ENCODE data around the gene CHM.

CHM gene

DNA sequence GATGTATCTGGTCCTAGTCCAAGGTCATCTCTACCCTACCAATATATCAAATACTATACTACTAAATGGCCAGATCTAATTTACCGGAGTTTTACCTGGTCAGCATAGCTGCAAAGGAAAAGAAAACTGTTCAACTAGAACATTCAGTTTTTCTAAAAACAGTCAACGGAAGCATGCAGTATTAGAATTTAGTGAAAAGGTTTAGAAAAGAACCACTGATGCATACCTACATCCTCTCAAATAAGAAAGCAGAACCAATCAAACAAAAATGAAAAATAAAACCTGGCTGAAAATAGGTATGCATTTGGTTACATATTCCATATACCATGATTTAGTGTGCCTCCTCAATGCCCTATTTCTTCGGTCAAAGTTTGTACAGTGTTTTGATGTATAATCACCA lies 140.0 kb downstream of the CHM start:
- DNase-seq (ENCODE audit: low read depth in 2 of 2, low spot score in 1 of 2): no peak

DNA sequence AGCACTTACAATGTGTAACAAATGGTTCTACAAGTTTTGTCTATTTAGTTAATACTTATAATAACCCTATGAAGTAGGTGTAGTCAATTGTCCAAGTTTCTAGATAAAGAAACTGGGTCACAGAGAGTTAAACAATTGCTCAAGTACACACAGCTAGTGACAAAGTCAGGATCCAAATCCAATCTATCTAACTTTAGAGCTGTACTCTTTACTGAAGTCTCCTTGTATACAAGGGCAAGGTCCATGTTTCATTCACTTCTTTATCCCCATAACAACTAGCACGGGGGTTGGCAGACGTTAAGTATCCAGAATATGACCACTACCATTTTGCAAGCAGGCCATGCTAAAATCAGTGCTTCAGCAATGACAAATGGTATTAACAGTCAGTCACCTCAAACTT lies 141.0 kb downstream of the CHM start:
- no peak for DNase-seq (ENCODE audit: low read depth in 2 of 2, low spot score in 1 of 2)

DNA sequence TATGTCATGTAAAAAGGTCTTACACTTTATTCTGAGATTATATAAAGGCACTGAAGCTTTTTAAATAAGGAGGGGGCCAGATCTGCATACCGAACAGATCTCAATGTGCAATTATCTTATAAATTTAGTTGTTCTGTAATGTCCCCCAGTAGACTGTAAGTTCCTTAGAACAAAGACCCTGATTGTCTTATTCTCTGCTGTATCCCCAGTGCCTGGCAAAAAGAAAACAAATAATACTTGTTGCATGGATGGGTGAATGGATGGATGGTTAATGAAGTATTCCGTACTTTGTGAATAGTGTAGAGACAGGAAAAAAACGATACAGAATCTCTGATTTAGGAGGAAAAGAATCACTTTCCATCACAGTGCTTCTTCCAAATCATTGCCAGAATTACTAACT lies 141.5 kb downstream of the CHM start:
- no peak for DNase-seq (ENCODE audit: low read depth in 2 of 2, low spot score in 1 of 2)

DNA sequence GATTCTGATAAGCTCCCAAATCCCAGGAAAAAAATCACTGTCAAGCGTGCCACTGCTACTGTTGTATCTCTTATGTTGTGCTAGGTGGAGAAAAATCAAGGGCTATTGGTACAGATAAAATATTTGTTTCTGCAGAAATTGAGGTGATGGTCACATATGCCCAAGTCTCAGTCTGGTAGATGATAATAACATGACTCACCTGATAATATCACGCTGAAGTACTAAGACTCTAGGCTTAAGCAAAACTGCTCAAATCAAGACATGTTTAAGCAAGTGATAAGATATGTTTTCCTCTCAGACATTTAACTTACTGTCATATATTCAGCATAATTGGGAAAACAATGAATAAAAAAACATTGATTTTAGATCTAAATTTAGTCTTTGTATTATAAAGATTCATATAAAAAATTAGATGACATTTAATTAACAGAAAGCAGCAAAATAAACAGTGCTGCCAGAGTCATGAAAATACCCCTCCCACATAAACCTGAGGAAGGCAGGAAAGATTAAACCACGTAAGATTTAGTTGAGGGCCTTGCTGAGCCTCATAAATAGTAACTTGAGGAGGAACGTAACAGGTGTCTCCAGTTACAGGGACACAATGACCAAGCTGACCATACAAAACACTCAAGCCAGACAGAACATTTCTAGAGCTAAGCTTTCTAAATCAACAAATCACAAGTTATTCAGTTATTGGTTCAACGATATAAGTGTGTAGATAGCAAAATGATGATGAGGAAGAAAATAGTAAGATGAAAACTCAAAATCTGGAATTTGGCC lies 143.5 kb downstream of the CHM start:
- no peak for DNase-seq (ENCODE audit: low read depth in 2 of 2, low spot score in 1 of 2)

DNA sequence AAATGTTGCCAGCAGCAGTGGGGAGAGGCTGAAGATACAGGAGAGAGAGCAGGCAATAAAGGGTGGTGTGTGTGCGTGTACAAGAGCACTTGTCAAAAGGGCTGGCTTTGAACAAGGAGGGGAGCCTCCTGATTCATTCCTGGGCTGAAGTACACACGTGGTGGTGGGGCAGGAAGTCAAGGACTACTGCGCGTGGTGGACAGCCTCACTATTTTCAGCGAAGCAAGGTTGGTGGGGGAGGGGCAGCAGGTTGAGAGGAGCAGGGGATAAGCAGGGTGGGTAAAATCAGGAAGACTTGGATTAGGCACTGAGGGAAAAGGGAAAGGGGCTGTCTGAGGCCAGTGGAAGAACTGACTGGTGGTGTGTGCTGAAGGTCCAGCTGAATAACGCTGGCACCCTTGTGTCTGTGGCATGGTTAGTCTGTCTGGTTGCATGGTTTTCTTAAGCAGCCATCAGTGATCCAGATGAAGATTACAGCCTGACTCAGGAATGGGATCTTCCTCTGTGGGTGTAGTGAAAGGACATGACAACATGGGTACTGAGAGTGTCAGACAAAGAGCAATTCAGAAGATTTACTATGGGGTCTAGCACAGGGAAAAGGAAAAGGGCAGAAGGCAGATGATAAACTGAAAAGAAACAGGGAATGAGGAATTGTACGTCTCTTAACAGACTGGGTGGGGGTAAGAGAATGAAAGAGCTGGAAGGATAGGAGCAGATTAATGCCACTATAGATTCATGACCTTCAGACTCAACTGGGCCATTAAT lies 149.8 kb downstream of the CHM start:
- DNase-seq (ENCODE audit: low read depth in 2 of 2, low spot score in 1 of 2): no peak

DNA sequence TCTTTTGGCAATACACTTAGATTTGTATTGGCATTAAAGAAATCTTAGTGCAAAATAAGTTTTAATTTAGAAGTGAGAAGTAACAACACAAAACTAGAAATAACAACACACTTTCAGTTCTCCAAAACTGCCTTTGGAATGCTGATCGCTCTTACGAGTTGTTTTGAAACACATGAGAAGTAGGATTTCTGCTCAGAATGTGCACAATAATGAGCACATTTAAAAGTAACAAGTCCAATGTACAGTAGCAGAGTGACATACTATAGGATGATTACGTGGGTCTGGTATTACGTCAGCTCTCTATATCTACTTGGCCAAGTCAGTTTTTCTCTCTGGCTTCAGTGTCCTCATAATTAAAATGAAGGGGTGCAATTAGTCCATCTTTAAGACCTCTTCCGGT lies 164.8 kb downstream of the CHM start:
- DNase-seq (ENCODE audit: low read depth in 2 of 2, low spot score in 1 of 2): no peak

DNA sequence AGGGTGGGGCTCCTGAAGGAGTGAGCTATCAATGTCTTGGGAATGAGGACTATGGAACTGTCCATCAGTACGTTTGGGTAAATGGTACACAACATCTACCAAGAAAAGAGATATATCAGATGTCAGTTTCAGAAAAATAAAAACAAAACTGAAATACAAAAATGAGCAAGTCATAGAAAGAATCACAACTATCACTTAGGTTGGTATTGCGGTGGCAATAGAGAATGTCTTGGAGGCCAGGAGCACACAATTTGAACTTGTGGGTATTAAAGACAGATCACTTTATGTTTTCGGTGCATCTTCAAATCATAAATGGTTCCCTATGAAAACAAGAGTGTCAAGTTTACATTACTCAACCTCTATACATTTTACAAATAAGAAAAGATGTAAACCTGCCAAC lies 176.8 kb downstream of the CHM start:
- no peak for DNase-seq (ENCODE audit: low read depth in 2 of 2, low spot score in 1 of 2)

DNA sequence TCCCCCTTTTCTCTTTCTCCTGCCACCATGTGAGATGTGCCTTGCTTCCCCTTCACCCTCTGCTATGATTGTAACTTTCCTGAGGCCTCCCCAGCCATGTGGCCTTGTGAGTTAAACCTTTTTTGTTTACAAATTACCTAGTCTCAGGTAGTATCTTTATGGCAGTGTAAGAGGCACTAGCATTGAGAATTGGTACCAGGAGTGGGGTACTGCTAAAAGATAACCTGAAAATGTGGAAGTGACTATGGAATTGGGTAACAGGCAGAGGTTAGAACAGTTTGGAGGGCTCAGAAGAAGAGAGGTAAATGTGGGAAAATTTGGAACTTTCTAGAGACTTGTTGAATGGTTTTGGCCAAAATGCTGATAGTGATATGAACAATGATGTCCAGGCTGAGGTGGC lies 182.0 kb downstream of the CHM start:
- DNase-seq (ENCODE audit: low read depth in 2 of 2, low spot score in 1 of 2): no peak

DNA sequence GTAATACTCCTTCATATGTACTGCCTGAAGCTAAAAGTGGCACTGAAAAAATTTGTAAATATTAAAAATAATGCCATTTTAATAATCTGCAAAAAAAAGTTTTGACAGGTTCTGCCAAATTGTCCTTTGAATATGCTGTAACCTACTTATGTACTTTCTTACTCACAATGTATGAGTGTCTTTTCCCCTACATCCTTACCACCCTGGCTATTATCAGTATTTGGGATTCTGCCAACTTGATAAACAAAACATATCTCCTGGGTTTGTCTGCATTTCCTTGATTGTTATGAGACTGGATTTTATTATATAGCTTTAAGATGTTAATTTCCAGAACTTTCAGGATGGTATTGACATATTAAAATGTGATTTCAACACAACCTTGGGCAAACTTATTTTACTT lies 187.9 kb downstream of the CHM start:
- no peak for DNase-seq (ENCODE audit: low read depth in 2 of 2, low spot score in 1 of 2)

DNA sequence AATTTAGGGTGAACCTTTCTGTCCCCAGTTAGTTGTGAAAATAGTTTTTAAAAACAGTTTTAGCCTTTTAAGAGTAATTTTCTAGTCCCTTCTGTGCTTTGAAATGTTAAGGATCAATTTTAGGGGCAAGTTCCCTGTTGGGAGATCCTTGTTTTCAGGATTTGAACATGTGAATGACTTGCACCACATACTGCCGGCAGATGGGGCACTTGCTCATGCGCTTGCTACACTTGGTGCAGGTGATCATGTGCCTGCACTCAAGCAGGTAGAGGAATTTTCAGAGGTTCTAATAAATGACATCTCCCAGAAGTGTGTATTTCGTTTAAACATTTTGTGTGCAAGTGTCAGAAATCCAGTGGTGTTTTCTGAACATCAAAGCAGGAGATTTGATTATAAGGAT lies 195.9 kb downstream of the CHM start:
- no peak for DNase-seq (ENCODE audit: low read depth in 2 of 2, low spot score in 1 of 2)

DNA sequence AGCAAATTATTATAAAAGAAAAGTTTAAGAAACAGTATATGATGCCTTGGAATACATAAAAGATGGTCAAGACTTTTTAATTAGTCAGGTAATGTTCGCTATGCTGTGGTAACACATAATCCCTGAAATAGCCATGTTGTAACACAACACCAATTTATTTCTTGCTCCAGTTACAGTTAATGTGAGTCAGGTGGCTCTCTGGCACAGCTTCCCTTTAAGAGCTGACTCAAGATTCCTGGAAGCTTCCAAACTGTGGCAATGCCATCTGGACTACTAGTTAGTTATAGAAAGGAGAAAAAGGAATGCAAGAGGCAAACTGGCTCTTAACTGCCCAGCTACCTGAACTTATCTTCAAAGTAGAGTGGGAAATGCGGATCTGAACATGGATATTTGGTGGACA lies 210.5 kb downstream of the CHM start:
- DNase-seq (ENCODE audit: low read depth in 2 of 2, low spot score in 1 of 2): no peak

DNA sequence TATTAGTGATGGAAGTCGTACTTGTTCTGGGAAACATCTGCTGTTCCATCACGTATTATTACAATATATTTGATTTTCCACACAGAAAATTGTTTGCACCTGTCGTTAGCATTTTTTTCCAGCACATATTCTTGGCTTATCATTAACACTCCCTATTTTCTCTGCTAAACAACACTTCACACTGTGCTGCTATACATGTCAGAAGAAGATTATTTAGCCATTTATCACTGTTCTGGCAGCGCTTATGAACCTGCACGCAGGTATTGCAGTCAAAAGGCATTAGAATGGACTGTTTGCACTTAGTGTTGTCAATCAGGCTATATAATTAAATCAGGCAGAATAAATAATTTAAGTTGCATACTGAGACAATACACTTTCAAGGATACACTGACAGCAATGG lies 218.6 kb downstream of the CHM start:
- no peak for DNase-seq (ENCODE audit: low read depth in 2 of 2, low spot score in 1 of 2)

DNA sequence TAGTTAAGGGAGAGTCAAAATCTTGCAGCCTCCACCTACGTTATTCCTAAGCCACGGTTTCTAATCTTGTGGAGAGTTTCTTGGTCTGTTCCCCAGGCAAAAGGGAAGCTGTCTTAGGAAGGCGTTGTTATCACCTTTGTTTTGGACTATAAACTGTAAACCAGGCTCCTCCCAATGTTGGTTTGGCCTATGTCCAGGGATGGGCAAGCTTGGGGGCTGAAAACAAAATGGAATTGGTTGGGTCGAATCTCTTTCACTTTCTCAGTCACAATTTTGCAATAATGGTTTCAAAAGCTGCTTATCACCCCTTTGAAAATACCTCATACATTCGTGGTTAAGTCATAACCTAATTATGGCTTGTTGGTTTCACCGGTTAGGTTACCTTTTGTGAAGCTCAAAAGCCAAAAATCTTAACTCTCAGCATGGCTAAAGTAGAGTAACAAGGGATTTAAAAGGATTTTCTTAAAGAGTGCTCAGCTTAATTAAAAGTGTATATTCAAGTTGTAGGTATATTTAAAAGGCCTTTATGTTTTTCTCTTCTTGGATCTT lies 232.1 kb downstream of the CHM start:
- no peak for DNase-seq (ENCODE audit: low read depth in 2 of 2, low spot score in 1 of 2)
